ENCODE data around the gene DNAJA4.

DNA sequence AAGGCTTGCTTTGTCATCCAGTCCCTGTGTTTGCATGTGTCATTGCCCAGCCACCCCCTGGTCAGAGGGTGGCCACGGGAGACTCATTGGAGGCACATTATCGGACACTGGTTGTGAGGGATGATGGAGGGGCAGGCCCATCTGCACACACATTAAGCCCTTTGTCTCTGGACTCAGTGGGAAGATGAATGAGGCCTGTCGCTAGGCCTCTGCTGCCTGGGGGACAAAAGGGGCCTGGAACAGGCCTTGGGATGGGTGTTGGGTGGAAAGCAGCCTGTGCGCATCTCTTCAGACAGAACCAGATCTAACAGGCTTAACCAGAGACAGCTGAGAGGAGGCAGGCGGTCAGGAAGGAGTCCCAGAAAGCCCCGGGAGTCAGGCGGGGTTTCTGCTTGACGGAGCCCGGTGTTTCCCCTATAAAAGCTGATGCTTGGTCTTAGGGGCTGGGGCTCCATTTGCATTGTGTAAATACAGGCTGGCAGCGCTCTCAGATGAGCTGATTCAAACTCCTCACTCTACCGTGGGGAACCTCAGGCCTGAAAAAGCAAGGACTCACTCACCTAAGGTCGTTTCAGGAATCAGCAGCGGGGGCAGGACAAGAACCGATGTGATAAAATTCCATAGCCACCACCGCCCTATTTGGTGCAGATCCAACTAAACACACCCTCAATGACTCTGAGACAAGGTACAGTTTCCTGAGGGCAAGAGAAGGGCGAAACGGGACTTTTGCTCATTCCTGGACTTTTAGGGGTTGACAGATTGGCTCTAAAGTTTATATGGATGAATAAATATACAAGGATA lies 52.1 kb downstream of the DNAJA4 start:
- peak in 1 of 3 donors; percentile 7 for TF ChIP-seq POLR2AphosphoS5 (IDR thresholded peaks at IDR 0.05)
- TF ChIP-seq, protein P1, sequence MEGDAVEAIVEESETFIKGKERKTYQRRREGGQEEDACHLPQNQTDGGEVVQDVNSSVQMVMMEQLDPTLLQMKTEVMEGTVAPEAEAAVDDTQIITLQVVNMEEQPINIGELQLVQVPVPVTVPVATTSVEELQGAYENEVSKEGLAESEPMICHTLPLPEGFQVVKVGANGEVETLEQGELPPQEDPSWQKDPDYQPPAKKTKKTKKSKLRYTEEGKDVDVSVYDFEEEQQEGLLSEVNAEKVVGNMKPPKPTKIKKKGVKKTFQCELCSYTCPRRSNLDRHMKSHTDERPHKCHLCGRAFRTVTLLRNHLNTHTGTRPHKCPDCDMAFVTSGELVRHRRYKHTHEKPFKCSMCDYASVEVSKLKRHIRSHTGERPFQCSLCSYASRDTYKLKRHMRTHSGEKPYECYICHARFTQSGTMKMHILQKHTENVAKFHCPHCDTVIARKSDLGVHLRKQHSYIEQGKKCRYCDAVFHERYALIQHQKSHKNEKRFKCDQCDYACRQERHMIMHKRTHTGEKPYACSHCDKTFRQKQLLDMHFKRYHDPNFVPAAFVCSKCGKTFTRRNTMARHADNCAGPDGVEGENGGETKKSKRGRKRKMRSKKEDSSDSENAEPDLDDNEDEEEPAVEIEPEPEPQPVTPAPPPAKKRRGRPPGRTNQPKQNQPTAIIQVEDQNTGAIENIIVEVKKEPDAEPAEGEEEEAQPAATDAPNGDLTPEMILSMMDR (IDR thresholded peaks at IDR 0.05) = no peak

Data from stomach (tissue), 4 donors.